Esophagus squamous epithelium (tissue), 5 donors: Measurements from ENCODE around the gene DESI2. TPM values are rescaled to one million over a fixed set of nuclear protein-coding genes. Genes with fewer than 3 reads are reported as not detected.
"Not testable (repeated sequence)": the region's sequence is repeated elsewhere in the genome, so short reads cannot be mapped to it uniquely, and the experiment has no call there.

Source experiments
- DNase-seq: peaks from one replicate; lab custom pipeline; 2025; lab: John Stamatoyannopoulos, UW
- H3K27ac ChIP-seq, 4 donors: fragments of 200-600 bp; sonication (generic); one replicate each; pipeline ENCODE4 v1.5.1; 2016 to 2019; ENCODE audit warnings: mild to moderate bottlenecking in 1 of 4
- H3K27me3 ChIP-seq, 4 donors: fragments of 200-600 bp; sonication (generic); 1 replicate in 3 of 4; 2 replicates in 1 of 4; pipeline versions ENCODE4 v1.5.1 to v1.6.0; 2017 to 2021; ENCODE audit warnings: antibody characterized with exemption in 1 of 4
- H3K36me3 ChIP-seq, 3 donors: fragments of 200-600 bp; sonication (generic); one replicate each; pipeline ENCODE4 v1.5.1; 2016 to 2019
- H3K4me1 ChIP-seq, 3 donors: fragments of 200-600 bp; sonication (generic); one replicate each; pipeline ENCODE4 v1.5.1; 2017 to 2019
- H3K4me3 ChIP-seq, 4 donors: fragments of 200-600 bp; sonication (generic); 1 replicate in 3 of 4; 2 replicates in 1 of 4; pipeline ENCODE4 v1.5.1; 2016 to 2019; ENCODE audit warnings: mild to moderate bottlenecking in 2 of 4, moderate library complexity in 1 of 4
- H3K9me3 ChIP-seq, 3 donors: fragments of 200-600 bp; sonication (generic); one replicate each; pipeline ENCODE4 v1.5.1; 2016 to 2019
- POLR2A ChIP-seq, 4 donors: fragments of 450-650 bp; IDR thresholded peaks; one replicate each; pipeline ENCODE4 v1.6.1; 2017; ENCODE audit warnings: antibody characterized with exemption in 4 of 4, mild to moderate bottlenecking in 4 of 4, moderate library complexity in 3 of 4
- WGBS, 2 donors: methylation state at CpG; one replicate each; pipeline ENCODE4 v1.1.5; 2018; 5-methylcytosine and 5-hydroxymethylcytosine counted together
- intact Hi-C: fragments of 100-400 bp; cut with DNase I; formaldehyde crosslinking; loops from one replicate; pipeline ENCODE4 v1.15.0; 2022
- total RNA-seq, 4 donors: library from RNA; depleted of rRNA; stranded (reverse); fragments of >200 nt; gene quantifications; one replicate each; pipeline ENCODE4 v1.1.0, GENCODE V29; 2016
- TF ChIP-seq, protein P1 (sequence below), 6 experiments: fragments of 450-650 bp in 4 of 6; fragments of 200-600 bp in 2 of 6; sonication (generic) in 2 of 6; IDR thresholded peaks; one replicate each; pipeline ENCODE4 v1.5.1; 2016 to 2019; ENCODE audit warnings: antibody characterized with exemption in 6 of 6, mild to moderate bottlenecking in 4 of 6, moderate library complexity in 4 of 6
- donor health status: DM: yes; HTN: yes; CAD: no.

Gene DESI2
- total RNA-seq, 4 donors from 2014 or later, result 18.8 to 32.0 (median 30.4) TPM

DNA sequence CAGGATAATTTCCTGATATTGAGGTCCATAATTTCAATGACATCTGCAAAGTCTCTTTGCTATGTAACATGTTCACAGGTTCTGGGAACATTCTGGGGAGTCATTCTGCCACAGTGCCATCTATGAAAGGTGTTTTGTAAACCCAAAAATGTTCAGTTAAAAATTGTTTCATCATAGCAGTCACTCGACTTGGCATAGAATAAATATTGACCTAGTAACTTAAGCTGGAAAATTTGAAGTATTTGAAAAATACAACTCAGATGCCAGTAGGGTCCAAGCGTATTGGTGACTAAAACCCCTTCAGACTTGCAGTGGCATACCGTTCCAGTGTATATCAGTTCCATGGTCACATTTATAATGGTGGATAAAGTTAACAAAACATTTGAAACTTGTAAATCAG lies 6.8 kb downstream of the DESI2 start:
- Histone ChIP-seq H3K27ac (no peak overlapping the region), H3K4me3 (no peak overlapping the region), H3K27me3 (no peaks in the 10 kb centered on the region), H3K4me1 (peaks cover 0 to 41% (median 10%) of the 10 kb centered on the region in 3 donors), H3K9me3 (no peaks in the 10 kb centered on the region), H3K36me3 (peaks cover 0 to 25% (median 0%) of the 10 kb centered on the region in 3 donors)
- intact Hi-C loops, result no loop called here
- WGBS, 2 donors, result 68 to 79% methylated on average over 3 of the region's 3 CpGs
- DNase-seq, result no peak
- TF ChIP-seq POLR2A (IDR thresholded peaks at IDR 0.05), result no peak
- TF ChIP-seq, protein P1, sequence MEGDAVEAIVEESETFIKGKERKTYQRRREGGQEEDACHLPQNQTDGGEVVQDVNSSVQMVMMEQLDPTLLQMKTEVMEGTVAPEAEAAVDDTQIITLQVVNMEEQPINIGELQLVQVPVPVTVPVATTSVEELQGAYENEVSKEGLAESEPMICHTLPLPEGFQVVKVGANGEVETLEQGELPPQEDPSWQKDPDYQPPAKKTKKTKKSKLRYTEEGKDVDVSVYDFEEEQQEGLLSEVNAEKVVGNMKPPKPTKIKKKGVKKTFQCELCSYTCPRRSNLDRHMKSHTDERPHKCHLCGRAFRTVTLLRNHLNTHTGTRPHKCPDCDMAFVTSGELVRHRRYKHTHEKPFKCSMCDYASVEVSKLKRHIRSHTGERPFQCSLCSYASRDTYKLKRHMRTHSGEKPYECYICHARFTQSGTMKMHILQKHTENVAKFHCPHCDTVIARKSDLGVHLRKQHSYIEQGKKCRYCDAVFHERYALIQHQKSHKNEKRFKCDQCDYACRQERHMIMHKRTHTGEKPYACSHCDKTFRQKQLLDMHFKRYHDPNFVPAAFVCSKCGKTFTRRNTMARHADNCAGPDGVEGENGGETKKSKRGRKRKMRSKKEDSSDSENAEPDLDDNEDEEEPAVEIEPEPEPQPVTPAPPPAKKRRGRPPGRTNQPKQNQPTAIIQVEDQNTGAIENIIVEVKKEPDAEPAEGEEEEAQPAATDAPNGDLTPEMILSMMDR (IDR thresholded peaks at IDR 0.05), result no peak

DNA sequence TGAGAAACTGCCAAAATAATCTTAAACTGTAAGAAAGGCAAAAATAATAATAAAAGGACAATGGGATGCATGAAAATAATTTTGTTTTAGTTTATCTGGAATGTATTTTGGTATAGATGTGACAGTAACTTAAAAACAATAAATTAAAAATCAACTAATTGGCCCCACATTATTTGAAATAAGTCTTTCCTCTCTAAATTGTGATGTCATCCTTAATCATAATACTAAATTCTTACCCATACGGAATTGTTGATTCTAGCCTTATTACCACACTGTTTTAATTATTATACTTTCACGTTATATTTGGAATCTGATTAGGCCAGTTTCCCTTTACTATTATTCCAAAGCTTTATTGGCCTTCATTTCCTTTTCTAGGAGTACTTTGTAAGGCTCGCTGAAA lies 7.7 kb downstream of the DESI2 start:
- no peaks in the 10 kb centered on the region for H3K9me3 ChIP-seq
- intact Hi-C loops, result no loop called here
- DNase-seq, result no peak
- H3K4me1 ChIP-seq, result peaks cover 0 to 37% (median 4%) of the 10 kb centered on the region in 3 donors
- H3K27me3 ChIP-seq, result no peaks in the 10 kb centered on the region
- H3K36me3 ChIP-seq, result peaks cover 0 to 25% (median 0%) of the 10 kb centered on the region in 3 donors
- TF ChIP-seq, protein P1 (IDR thresholded peaks at IDR 0.05), result no peak
- no peak for TF ChIP-seq POLR2A (IDR thresholded peaks at IDR 0.05)
- 92 to 96% methylated on average over 3 of the region's 3 CpGs for WGBS, 2 donors
- no peak overlapping the region for H3K27ac ChIP-seq
- no peak overlapping the region for H3K4me3 ChIP-seq

DNA sequence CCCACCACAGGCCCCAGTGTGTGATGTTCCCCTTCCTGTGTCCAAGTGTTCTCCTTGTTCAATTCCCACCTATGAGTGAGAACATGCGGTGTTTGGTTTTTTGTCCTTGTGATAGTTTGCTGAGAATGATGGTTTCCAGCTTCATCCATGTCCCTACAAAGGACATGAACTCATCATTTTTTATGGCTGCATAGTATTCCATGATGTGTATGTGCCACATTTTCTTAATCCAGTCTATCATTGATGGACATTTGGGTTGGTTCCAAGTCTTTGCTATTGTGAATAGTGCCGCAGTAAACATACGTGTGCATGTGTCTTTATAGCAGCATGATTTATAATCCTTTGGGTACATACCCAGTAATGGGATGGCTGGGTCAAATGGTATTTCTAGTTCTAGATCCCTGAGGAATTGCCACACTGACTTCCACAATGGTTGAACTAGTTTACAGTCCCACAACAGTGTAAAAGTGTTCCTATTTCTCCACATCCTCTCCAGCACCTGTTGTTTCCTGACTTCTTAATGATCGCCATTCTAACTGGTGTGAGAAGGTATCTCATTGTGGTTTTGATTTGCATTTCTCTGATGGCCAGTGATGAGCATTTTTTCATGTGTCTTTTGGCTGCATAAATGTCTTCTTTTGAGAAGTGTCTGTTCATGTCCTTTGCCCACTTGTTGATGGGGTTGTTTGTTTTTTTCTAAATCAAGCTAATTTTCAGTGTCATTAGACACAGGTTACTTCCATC lies 8.8 kb downstream of the DESI2 start:
- peaks cover 0 to 29% (median 3%) of the 10 kb centered on the region in 3 donors for H3K4me1 ChIP-seq

DNA sequence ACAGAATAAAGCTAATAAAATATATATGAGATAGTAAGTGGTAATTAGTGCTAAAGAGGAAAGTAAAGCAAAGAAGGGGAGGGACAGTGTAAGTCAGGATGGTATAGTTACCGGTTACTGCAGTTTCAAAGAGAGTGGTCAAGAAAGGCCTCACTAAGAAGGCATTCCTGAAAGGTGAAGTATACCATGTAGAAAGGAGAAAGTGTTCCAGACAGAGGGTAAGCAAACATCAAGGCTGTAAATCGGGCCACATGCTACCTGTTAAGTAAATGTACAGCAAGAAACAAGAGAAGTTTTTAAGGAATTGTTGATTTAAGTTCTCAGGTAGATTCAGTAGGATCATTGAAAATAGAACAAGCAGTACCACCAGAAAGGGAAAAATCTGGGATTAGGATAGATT lies 9.7 kb downstream of the DESI2 start:
- peaks cover 0 to 18% (median 0%) of the 10 kb centered on the region in 3 donors for H3K36me3 ChIP-seq
- TF ChIP-seq, protein P1 (IDR thresholded peaks at IDR 0.05), result no peak
- no peak for TF ChIP-seq POLR2A (IDR thresholded peaks at IDR 0.05)
- no peaks in the 10 kb centered on the region for H3K27me3 ChIP-seq
- no peak overlapping the region for H3K27ac ChIP-seq
- intact Hi-C loops, result no loop called here
- DNase-seq, result no peak
- H3K4me1 ChIP-seq, result peaks cover 0 to 28% (median 3%) of the 10 kb centered on the region in 3 donors
- no peaks in the 10 kb centered on the region for H3K9me3 ChIP-seq
- WGBS, 2 donors, result 78 to 80% methylated on average over 2 of the region's 2 CpGs
- H3K4me3 ChIP-seq, result no peak overlapping the region

More for the DNA sequence above, 8.8 kb downstream of the DESI2 start:
- WGBS, 2 donors, result 86 to 100% methylated on average over 1 to 2 of the region's 4 CpGs
- intact Hi-C loops, H3K4me3 ChIP-seq, DNase-seq, H3K9me3 ChIP-seq, H3K27ac ChIP-seq, H3K27me3 ChIP-seq: not testable (repeated sequence)
- H3K36me3 ChIP-seq, result peaks cover 0 to 25% (median 0%) of the 10 kb centered on the region in 3 donors

DNA sequence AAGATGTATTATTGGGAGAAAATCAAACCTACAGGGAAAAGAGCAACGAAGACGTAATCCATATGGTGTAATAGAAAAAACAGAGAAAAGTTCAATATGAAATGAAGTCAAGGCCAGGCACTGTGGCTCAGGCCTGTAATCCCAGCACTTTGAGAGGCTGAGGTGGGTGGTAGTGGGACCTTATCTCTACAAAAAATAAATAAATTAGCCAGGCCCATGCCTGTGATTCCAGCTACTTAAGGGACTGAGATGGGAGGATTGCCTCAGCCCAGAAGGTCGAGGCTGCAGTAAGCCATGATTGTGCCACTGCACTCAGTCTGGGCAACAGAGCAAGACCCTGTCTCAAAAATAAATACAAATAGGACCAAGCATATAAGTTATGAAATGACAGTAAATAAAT lies 11.4 kb downstream of the DESI2 start:
- peaks cover 0 to 13% (median 3%) of the 10 kb centered on the region in 3 donors for H3K4me1 ChIP-seq

More for the DNA sequence above, 11.4 kb downstream of the DESI2 start:
- intact Hi-C loops, result no loop called here
- TF ChIP-seq, protein P1 (IDR thresholded peaks at IDR 0.05), result no peak
- TF ChIP-seq POLR2A (IDR thresholded peaks at IDR 0.05), result no peak
- Histone ChIP-seq H3K27ac (no peak overlapping the region), H3K27me3 (no peaks in the 10 kb centered on the region), H3K4me3 (no peak overlapping the region), H3K9me3 (no peaks in the 10 kb centered on the region), H3K36me3 (peaks cover 0 to 15% (median 0%) of the 10 kb centered on the region in 3 donors)
- WGBS, 2 donors, result 87 to 93% methylated on average over 3 of the region's 3 CpGs
- no peak for DNase-seq
